Raji (cell line): ENCODE results near the gene INSYN2A.

Experiments
- POLR2A ChIP-seq: IDR thresholded peaks from 2 replicates; pipeline ENCODE4 v1.6.1; 2011; ENCODE audit warnings: low read depth, low read length, control low read depth; ENCODE audit not compliant: insufficient read depth

The INSYN2A gene

DNA sequence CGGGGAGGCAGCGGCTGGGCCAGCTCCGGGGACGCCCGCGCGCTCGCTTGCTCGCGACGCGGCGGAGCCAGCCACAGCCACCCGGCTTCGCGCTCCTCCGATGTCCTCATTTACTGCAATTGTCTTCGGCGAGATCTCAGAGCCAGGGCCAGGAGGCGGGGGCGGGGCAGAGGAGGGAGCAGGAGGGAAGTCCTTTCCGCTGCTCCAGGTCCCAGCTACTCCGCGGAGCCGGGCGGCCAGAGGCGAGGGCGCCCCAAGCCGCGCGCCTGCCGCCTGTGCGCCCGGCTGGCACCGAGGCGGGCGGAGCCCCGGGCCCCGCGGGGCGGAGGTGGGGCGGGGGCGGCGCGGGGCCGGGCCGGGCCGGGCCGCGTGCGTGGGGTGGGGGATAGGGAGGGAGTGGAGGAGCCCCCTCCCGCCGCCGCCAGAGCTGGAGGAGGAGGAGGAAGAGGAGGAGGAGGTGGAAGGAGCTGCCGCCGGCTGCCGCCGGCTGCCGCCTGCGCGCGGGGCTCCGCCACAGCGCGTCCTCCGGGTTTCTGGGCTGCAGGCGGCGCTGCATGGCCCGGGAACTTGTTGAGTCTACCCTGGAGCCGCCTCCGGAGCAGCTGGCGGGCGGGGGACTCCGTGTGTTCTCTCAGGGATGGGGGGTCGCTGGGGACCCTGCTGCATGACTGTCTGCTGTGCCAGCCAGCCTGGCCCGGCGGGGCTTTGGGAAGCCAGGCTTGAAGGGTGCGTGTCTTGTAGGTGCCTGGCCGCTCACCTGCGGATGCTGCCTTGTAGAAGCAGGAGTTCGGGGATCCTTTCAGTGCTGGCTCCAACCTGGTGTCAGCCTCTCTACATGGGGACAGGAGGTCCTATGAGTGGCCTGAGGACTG lies at the start of gene INSYN2A:
INSYN2A (minus strand) TSS at position 310 of the 872 bp plus-strand sequence. CDS start 20,196 bp downstream, outside the sequence.
- no peak for TF ChIP-seq POLR2A

GRCh38 chr10:127245456-127245855 lies 49.1 kb upstream of the INSYN2A start:
- TF ChIP-seq POLR2A: no peak

DNA sequence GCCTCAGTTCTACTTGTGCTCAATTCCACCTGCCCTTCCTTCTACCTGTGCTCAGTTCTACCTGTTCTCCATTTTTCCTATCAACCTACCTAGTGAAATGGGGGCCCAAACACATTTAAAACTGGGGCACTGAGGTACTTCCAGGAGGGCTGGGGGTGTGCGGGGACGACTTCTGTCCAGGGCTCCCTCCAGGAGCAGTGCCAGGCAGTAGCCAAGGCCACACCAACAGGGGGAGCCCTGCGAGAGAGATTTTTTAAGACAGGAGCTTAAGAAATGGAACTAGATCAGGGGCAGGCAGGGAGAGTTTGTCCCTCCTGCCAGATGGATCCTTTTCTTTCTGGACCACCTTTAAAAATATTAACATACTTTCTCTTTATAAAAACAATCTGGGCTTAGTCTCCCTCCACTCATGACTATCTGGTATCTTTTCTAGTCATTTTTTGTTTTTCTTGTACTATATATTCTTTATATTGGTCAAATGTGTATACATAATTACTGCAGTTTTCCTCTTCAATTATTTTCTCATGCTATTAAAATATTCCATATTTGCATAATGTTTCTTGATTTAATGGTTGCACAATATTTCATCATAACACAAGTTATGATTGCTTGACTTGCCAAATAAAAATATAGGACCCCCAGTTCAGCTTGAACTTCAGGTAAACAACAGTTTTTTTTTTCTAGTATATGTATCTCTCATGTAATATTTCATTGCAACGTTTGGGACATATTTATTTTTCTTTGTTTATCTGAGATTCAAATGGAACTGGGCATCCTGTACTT lies 47.3 kb upstream of the INSYN2A start:
- TF ChIP-seq POLR2A: no peak

DNA sequence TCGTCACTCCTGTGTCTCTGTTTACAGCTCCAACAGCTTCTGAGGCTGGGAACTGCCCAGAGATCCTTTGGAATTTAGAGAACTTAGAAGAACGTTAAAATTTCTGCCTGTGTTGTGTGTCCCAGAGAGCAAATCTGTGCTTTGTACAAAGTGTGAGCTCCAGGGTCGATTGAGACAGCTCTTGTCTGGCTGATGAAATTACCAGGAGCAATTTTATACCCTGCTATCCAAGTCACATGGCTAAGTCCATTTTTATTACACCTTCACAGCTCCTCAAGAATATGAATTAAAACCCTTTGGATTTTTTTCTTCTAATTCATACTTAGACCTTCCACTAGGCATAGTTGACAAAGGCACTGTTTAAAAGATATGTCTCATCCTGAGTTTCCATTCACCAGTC lies 46.5 kb upstream of the INSYN2A start:
- no peak for TF ChIP-seq POLR2A

GRCh38 chr10:127236266-127236665 lies 39.9 kb upstream of the INSYN2A start:
- no peak for TF ChIP-seq POLR2A

- no peak for TF ChIP-seq POLR2A
These were observed 38.0 kb upstream of the INSYN2A start for GRCh38 chr10:127234306-127234800.

GRCh38 chr10:127228195-127228787 lies 31.9 kb upstream of the INSYN2A start:
- TF ChIP-seq POLR2A: no peak

- no peak for TF ChIP-seq POLR2A
These were observed 31.3 kb upstream of the INSYN2A start for GRCh38 chr10:127227663-127228062.

- TF ChIP-seq POLR2A: no peak
These were observed 30.6 kb upstream of the INSYN2A start for GRCh38 chr10:127227027-127227426.

DNA sequence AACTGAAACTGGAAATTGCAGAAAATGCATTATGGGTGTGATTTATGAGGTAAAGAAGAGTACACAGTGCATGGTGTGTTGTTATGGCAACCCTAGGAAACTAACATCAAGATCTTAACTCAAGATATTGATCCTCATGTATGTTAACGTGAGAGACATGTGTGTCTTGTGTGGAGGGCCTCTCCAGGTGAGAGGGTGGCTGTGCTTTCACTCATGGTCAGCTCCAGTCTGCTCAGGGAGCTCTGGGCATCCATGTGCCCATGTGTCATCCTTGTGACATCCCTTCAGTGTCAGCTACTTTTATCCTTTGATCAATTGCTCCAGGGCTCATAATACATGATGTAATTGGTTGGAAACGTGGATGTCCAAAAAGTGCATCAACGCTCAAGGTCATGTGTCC lies 24.9 kb upstream of the INSYN2A start:
- no peak for TF ChIP-seq POLR2A

DNA sequence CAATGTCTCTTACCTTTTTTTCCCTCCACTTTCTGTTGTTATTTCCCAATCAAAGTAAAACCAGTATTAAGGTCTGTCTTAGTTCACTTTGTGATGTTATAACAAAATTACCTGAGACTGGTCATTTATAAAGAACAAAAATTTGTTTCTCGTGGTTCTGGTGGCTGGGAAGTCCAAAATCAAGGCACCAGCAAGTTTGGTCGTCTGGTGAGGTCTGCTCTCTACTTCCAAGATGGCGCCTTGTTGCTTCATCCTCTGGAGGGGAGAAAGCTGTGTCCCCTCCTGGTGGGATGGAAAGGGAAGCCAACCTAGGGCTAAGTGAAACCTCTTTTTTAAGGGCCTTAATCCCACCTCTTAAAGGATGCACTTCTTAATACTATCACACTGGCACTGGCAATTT lies 22.3 kb upstream of the INSYN2A start:
- TF ChIP-seq POLR2A: no peak

GRCh38 chr10:127216786-127217185 lies 20.4 kb upstream of the INSYN2A start:
- TF ChIP-seq POLR2A: no peak

DNA sequence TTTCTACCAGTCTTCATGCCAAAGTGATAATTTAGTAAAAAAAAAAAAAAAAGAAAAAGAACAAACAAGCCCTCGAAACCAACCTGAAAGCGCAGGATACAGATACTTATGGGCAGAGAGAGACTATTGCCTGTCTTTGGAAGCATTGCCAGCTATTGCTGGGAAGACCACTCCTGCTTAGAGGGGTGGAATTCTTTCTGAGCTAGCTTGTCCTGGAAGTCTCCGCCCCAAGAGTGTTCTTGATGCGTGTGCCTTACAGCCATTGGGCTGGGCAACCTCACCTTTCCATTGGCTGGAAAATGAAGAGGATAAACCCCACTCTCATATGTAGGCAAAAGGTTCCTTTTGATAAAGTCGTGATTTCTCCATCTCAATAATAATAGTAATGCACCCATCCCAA lies 19.9 kb upstream of the INSYN2A start:
- TF ChIP-seq POLR2A: no peak

DNA sequence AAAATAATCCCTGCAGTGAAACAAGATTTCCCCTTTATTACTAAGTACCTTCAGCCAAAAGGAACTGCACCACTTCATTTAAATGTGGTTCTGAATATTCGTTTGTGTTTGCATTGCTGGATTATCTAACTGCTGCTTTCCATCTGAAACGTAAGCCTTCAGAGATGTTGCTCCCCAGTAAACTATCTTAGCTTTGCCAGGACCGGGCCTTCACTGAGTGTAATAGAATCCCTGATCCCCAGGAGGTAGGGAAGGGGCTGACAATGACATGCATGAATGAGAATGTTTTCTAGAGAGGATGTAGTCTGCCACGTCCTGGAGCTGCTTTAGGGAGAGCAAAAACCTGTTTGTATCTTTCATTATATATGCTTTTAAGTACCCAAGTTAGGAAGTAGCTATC lies 19.5 kb upstream of the INSYN2A start:
- TF ChIP-seq POLR2A: no peak

DNA sequence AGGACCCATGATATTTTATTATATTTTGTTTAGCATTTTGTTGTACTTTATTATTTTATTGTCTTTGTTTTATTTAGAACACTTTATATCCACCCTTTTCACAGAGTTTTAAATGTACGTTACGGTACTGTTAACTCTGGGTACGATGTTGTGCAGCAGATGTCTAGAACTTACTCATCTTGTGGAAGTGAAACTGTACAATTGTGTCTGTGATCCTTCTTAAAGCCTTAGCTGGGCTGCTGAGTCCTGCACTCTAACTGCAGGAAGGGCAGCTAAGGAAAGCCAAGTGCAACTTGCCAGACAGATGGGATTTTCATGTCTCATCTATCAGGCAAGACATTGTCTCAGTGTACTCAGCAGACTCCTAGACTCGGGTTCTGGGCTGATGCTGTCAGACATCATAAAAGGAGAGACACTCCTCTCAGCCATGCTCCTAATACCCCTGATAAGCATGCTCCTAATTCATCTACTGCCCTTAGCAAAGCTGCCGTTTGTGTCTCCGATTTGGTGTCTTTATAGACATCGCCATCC lies 14.6 kb upstream of the INSYN2A start:
- no peak for TF ChIP-seq POLR2A
